ENCODE results near the gene F2RL2. TPM values are rescaled to one million over a fixed set of nuclear protein-coding genes. Genes with fewer than 3 reads are reported as not detected.

The F2RL2 gene
- polyA plus RNA-seq, result 1 to 10 TPM in 1 of 3 donors, under 1 TPM in 2; 0.43 to 1.5 (median 0.49) TPM

- H3K4me3 Mint-ChIP-seq, result peak within 1 kb of the TSS; percentile 40 to 90 (median 81)
These were observed at the start of gene F2RL2 for GRCh38 chr5:76622973-76623596. Gene F2RL2, minus strand, starts transcription at chr5:76623403. Its CDS starts 173 bp downstream, at chr5:76623230.

DNA sequence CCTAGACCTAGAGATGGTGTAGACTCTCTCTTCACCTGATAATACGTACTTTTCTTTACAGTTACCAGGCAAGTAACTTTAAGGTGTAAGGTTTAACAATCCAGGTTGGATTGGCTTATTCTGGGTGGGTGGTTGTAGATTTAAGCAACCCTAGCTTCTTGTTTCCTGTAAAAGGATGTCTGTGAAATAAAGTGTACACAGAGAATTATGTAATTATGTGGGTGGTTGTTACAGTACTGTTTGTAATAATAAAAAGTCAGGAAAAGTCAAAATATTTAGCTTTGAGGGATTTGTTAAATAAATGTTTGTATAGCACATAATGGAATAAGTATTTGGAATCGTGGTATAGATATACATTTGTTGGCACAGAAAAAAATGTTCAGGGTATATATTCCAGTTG lies 49.0 kb upstream of the F2RL2 start:
- H3K36me3 Mint-ChIP-seq, result peaks cover 28 to 64% (median 33%) of the 10 kb centered on the region in 3 donors
- H3K4me3 Mint-ChIP-seq, result no peak overlapping the region
- no peaks in the 10 kb centered on the region for H3K4me1 Mint-ChIP-seq
- H3K9me3 Mint-ChIP-seq, result no peaks in the 10 kb centered on the region
- peak overlapping the region in 3 of 6 donors; percentile 1 to 48 (median 12) for H3K27ac Mint-ChIP-seq
- no peak for DNase-seq
- peaks cover 0 to 13% (median 0%) of the 10 kb centered on the region in 3 donors for H3K27me3 Mint-ChIP-seq (ENCODE audit: low read depth in 3 of 3)

More at GRCh38 chr5:76622973-76623596, at the start of gene F2RL2:
- H3K27me3 Mint-ChIP-seq (ENCODE audit: low read depth in 3 of 3), result peaks cover 3 to 19% (median 10%) of the 10 kb centered on the region in 3 donors
- H3K36me3 Mint-ChIP-seq, result peaks cover 9 to 24% (median 18%) of the 10 kb centered on the region in 3 donors
- DNase-seq, result peak in 2 of 3 donors; percentile 21 to 33
- H3K9me3 Mint-ChIP-seq, result no peaks in the 10 kb centered on the region
- H3K4me1 Mint-ChIP-seq, result peaks cover 59 to 84% of the 10 kb centered on the region in 2 donors
- peak within 1 kb of the TSS; percentile 86 to 94 (median 90) for H3K27ac Mint-ChIP-seq

- no peaks in the 10 kb centered on the region for H3K4me1 Mint-ChIP-seq
- no peaks in the 10 kb centered on the region for H3K9me3 Mint-ChIP-seq
- peaks cover 0 to 13% (median 0%) of the 10 kb centered on the region in 3 donors for H3K27me3 Mint-ChIP-seq (ENCODE audit: low read depth in 3 of 3)
- no peak overlapping the region for H3K4me3 Mint-ChIP-seq
- H3K27ac Mint-ChIP-seq, result peak overlapping the region in 4 of 6 donors; percentile 37 to 83 (median 43)
- H3K36me3 Mint-ChIP-seq, result peaks cover 17 to 54% (median 25%) of the 10 kb centered on the region in 3 donors
- DNase-seq, result no peak
These were observed 47.3 kb upstream of the F2RL2 start for GRCh38 chr5:76670508-76670907.

- Mint-ChIP-seq H3K27me3 (ENCODE audit: low read depth in 3 of 3) (peaks cover 2 to 13% (median 4%) of the 10 kb centered on the region in 3 donors), H3K36me3 (peaks cover 17 to 55% (median 33%) of the 10 kb centered on the region in 3 donors), H3K4me1 (no peaks in the 10 kb centered on the region), H3K27ac (peak overlapping the region in 4 of 6 donors; percentile 0 to 75 (median 28)), H3K4me3 (no peak overlapping the region), H3K9me3 (no peaks in the 10 kb centered on the region)
- no peak for DNase-seq
These were observed 46.0 kb upstream of the F2RL2 start for GRCh38 chr5:76669245-76669644.

DNA sequence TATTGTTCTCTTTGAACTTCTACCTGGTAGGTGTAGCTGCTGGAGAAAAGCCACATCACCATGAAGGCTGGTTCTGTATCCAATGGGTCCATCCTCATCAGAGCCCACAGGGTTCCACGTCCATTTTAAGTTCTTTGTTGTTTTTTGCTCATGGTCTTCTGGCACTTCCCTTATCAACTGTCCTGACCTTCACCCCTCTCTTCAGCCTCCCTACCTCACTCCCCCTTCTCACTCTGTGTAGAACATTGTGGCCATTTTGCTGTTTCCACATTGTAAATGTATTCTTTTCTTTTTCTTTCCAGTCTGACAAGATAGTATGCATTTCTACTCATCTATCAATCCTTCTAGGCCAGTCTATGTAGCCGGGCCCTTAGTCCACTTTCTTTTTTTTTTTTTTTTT lies 44.3 kb upstream of the F2RL2 start:
- no peaks in the 10 kb centered on the region for H3K9me3 Mint-ChIP-seq
- no peak for DNase-seq
- H3K27ac Mint-ChIP-seq, result peak overlapping the region in 5 of 6 donors; percentile 1 to 79 (median 32)
- peaks cover 4 to 15% (median 9%) of the 10 kb centered on the region in 3 donors for H3K27me3 Mint-ChIP-seq (ENCODE audit: low read depth in 3 of 3)
- no peaks in the 10 kb centered on the region for H3K4me1 Mint-ChIP-seq
- peaks cover 17 to 57% (median 30%) of the 10 kb centered on the region in 3 donors for H3K36me3 Mint-ChIP-seq
- H3K4me3 Mint-ChIP-seq, result no peak overlapping the region

DNA sequence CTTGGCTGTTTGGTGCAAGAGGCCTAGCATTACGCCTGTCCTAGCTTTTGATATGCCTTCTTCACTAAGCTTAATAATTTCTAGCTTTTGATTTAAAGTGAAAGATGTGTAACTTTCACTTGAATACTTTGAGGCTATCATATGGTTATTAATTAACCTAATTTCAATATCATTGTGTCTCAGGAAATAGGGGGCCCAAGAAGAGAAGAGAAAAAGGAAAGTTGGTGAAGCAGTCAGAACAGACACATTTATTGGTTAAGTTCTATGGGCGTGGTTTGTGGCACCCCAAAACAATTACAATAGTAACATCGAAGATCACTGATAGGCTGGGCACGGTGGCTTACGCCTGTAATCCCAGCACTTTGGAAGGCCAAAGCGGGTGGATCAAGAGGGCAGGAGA lies 40.9 kb upstream of the F2RL2 start:
- Mint-ChIP-seq H3K4me1 (no peaks in the 10 kb centered on the region), H3K4me3 (no peak overlapping the region), H3K36me3 (peaks cover 6 to 52% (median 25%) of the 10 kb centered on the region in 3 donors), H3K27ac (peak overlapping the region in 5 of 6 donors; percentile 11 to 65 (median 55)), H3K27me3 (ENCODE audit: low read depth in 3 of 3) (peaks cover 4 to 15% (median 12%) of the 10 kb centered on the region in 3 donors), H3K9me3 (no peaks in the 10 kb centered on the region)
- no peak for DNase-seq

DNA sequence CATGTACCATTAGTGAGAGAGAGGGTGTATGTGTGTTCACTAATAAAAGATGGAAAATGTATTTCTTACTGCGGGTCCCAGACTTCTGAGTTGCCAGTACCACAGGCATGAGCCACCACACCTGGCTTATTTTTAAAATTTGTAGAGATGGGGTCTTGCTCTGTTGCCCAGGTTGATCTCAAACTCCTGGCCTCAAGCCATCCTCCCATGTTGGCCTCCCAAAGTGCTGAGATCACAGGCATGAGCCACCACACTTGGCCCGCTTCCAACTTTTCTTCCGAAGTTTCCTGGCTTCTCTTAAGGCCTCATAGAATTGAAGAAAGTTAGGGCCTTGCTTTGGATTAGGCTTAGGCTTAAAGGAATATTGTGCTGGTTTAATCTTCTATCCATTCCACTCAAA lies 40.4 kb upstream of the F2RL2 start:
- peak overlapping the region in 5 of 6 donors; percentile 36 to 68 (median 65) for H3K27ac Mint-ChIP-seq
- peaks cover 6 to 52% (median 25%) of the 10 kb centered on the region in 3 donors for H3K36me3 Mint-ChIP-seq
- no peak for DNase-seq
- H3K4me3 Mint-ChIP-seq, result no peak overlapping the region
- peaks cover 4 to 15% (median 12%) of the 10 kb centered on the region in 3 donors for H3K27me3 Mint-ChIP-seq (ENCODE audit: low read depth in 3 of 3)
- H3K4me1 Mint-ChIP-seq, result no peaks in the 10 kb centered on the region
- H3K9me3 Mint-ChIP-seq, result no peaks in the 10 kb centered on the region

DNA sequence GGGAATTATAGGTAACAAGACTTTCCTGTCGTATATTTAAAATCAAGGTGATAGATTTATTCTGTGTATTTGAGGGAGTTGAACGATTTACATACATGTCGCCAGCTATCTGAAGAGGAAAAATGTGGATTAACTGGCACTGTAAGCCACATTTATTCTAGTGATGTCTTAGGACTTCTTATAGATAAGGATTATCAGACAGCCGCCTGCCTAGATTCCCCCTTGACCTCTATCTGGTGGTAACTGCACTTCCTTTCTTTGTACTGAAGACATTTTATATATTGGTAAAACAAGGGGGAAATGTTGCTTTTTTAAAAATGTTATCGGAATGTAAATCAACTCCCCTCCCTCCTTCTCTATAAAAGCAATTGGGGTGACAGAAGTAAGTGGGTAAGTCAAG lies 39.3 kb upstream of the F2RL2 start:
- Mint-ChIP-seq H3K36me3 (peaks cover 6 to 54% (median 22%) of the 10 kb centered on the region in 3 donors), H3K4me1 (no peaks in the 10 kb centered on the region), H3K4me3 (no peak overlapping the region), H3K27ac (peak overlapping the region in 4 of 6 donors; percentile 37 to 68 (median 61)), H3K9me3 (no peaks in the 10 kb centered on the region), H3K27me3 (ENCODE audit: low read depth in 3 of 3) (peaks cover 6 to 15% (median 10%) of the 10 kb centered on the region in 3 donors)
- no peak for DNase-seq

GRCh38 chr5:76660360-76660759 lies 37.2 kb upstream of the F2RL2 start:
- peaks cover 6 to 15% (median 10%) of the 10 kb centered on the region in 3 donors for H3K27me3 Mint-ChIP-seq (ENCODE audit: low read depth in 3 of 3)
- no peak for DNase-seq
- H3K27ac Mint-ChIP-seq, result peak overlapping the region in 2 of 6 donors; percentile 35 to 39
- peaks cover 11 to 61% (median 21%) of the 10 kb centered on the region in 3 donors for H3K36me3 Mint-ChIP-seq
- no peak overlapping the region for H3K4me3 Mint-ChIP-seq
- no peaks in the 10 kb centered on the region for H3K4me1 Mint-ChIP-seq
- no peaks in the 10 kb centered on the region for H3K9me3 Mint-ChIP-seq

DNA sequence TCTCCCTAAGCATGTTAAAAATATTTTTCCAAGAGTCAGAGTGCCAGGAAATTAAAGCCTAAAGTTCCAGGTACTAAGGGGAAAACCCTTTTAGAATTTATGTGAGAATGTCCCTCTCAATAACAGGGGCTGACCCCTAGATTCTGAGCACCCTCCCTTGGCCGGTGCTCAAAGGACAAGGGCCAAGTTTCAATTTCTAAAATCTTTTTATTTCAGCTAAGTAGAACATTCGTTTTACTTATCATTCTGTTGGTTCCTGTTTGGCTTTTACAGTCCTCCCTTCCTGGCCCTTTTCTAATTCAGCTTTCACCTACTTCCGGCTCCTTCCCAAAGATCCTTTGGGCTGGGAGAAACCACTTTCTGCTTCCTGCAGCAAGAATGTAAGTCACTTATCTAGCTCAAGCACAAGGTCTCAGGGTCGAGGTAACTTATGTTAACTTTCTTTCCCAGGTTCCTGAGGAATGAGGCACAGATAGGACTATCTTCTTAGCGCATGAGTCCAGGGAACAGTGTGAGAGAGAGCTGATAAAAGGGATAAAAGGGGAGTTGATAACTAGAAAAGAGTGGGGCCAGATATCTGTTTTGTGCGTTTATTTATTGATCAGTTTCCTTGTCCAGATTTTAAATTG lies 34.6 kb upstream of the F2RL2 start:
- Mint-ChIP-seq H3K27me3 (ENCODE audit: low read depth in 3 of 3) (peaks cover 2 to 8% (median 6%) of the 10 kb centered on the region in 3 donors), H3K4me1 (peaks cover 0 to 15% of the 10 kb centered on the region in 2 donors), H3K9me3 (no peaks in the 10 kb centered on the region), H3K27ac (peak overlapping the region; percentile 39 to 80 (median 60)), H3K36me3 (peaks cover 18 to 62% (median 24%) of the 10 kb centered on the region in 3 donors), H3K4me3 (no peak overlapping the region)
- DNase-seq, result no peak

- Mint-ChIP-seq H3K36me3 (peaks cover 18 to 59% (median 21%) of the 10 kb centered on the region in 3 donors), H3K27ac (peak overlapping the region; percentile 7 to 69 (median 64)), H3K9me3 (no peaks in the 10 kb centered on the region), H3K4me3 (no peak overlapping the region), H3K27me3 (ENCODE audit: low read depth in 3 of 3) (peaks cover 2 to 5% (median 4%) of the 10 kb centered on the region in 3 donors), H3K4me1 (peaks cover 0 to 22% of the 10 kb centered on the region in 2 donors)
- no peak for DNase-seq
These were observed 33.9 kb upstream of the F2RL2 start for GRCh38 chr5:76657091-76657490.

GRCh38 chr5:76652809-76653414 lies 29.7 kb upstream of the F2RL2 start:
- peaks cover 33 to 70% (median 41%) of the 10 kb centered on the region in 3 donors for H3K36me3 Mint-ChIP-seq
- H3K9me3 Mint-ChIP-seq, result peaks cover 0 to 14% (median 10%) of the 10 kb centered on the region in 6 donors
- peaks cover 4 to 34% of the 10 kb centered on the region in 2 donors for H3K4me1 Mint-ChIP-seq
- H3K4me3 Mint-ChIP-seq, result no peak overlapping the region
- peak overlapping the region in 5 of 6 donors; percentile 9 to 71 (median 49) for H3K27ac Mint-ChIP-seq
- H3K27me3 Mint-ChIP-seq (ENCODE audit: low read depth in 3 of 3), result peaks cover under 1 to 6% (median 5%) of the 10 kb centered on the region in 3 donors
- no peak for DNase-seq

DNA sequence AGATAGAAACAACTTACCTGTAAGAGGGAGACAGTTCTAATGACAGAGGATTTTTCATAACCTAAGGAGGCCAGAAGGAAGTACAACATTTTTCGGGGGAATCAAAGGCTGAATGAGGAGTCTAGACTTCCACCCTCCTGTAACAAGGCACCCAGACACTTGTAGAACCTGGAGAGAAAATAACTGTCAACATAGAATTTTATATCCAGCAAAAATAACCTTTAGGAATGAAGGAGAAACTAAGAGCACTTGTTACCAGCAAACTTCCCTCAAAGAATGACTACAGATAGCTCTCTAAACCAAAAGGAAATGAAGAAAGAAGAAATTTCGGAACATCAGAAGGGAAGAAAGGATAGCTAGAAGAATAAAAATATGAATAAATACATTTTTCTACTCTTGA lies 25.9 kb upstream of the F2RL2 start:
- Mint-ChIP-seq H3K9me3 (peaks cover 0 to 14% (median 10%) of the 10 kb centered on the region in 6 donors), H3K36me3 (peaks cover 34 to 68% (median 41%) of the 10 kb centered on the region in 3 donors), H3K4me1 (peaks cover 4 to 28% of the 10 kb centered on the region in 2 donors), H3K4me3 (no peak overlapping the region), H3K27me3 (ENCODE audit: low read depth in 3 of 3) (peaks cover 4 to 8% (median 6%) of the 10 kb centered on the region in 3 donors), H3K27ac (peak overlapping the region in 5 of 6 donors; percentile 4 to 70 (median 38))
- no peak for DNase-seq

Data from immature natural killer cell (primary cell).